K562 (cell line): ENCODE results near the gene PLEKHG4B. TPM values are rescaled to one million over a fixed set of nuclear protein-coding genes. Genes with fewer than 3 reads are reported as not detected.

Experiments used
- ATAC-seq: fragments of 200-7000 bp; cut with Tn5 transposase; 3 replicates; pipeline ENCODE4 v1.9.1; 2020; ENCODE audit warnings: moderate library complexity
- BruUV-seq: library from RNA; stranded (reverse); fragments of 400-500 nt; replicated peaks from 2 replicates; lab custom pipeline; 2021; lab: Mats Ljungman, UMichigan
- CTCF ChIA-PET: fragments of 300-600 bp; formaldehyde crosslinking; extraction: SDS; loops from one replicate; lab custom pipeline; 2021; ENCODE audit warnings: low intra/inter-chr PET ratio; lab: Yijun Ruan, JAX
- POLR2A ChIA-PET: fragments of 300-600, 350-650 bp; sonication (Branson Sonifier 250); formaldehyde crosslinking; extraction: SDS; loops from one replicate; lab custom pipeline; 2021; ENCODE audit warnings: antibody characterized with exemption, inconsistent platforms; lab: Yijun Ruan, JAX
- DNase-seq, 4 experiments: peaks; one replicate each; pipeline versions ENCODE4 v3.0.0 to v3.0.0-alpha.2; 2011 to 2018; ENCODE audit warnings: low spot score in 3 of 4, mixed read lengths in 3 of 4; ENCODE audit errors: extremely low read depth in 1 of 4
- FAIRE-seq: peaks from 2 replicates; lab custom pipeline; 2011; peaks lifted over from hg19 to GRCh38; lab: Jason Lieb, UNC
- H2AFZ ChIP-seq: 2 replicates; pipeline ENCODE4 v1.6.0; 2011; ENCODE audit warnings: low read depth, low read length, control low read depth, inconsistent platforms
- H3K27ac ChIP-seq: fragments of 200-600 bp; 3 replicates; pipeline ENCODE4 v1.8.0; 2011; ENCODE audit warnings: low read depth, mild to moderate bottlenecking, control low read depth, inconsistent platforms, low read length, moderate library complexity, mixed read lengths; ENCODE audit errors: extremely low read depth
- H3K27me3 ChIP-seq, 2 experiments: fragments of 300-600 bp in 1 of 2; 2 replicates in 1 of 2; 3 replicates in 1 of 2; pipeline versions ENCODE4 v1.6.0 to v1.8.0; 2011; ENCODE audit warnings: inconsistent platforms in 2 of 2, low read length in 2 of 2, mild to moderate bottlenecking in 1 of 2, mixed read lengths in 1 of 2, moderate library complexity in 1 of 2; ENCODE audit not compliant: control insufficient read depth in 2 of 2, insufficient read depth in 2 of 2
- H3K36me3 ChIP-seq: fragments of 300-600 bp; 3 replicates; pipeline ENCODE4 v1.8.0; 2011; ENCODE audit warnings: mild to moderate bottlenecking, low read length, inconsistent platforms; ENCODE audit not compliant: control insufficient read depth, insufficient read depth
- H3K4me1 ChIP-seq, 2 experiments: fragments of 200-600 bp in 1 of 2; replicated peaks in 1 of 2; 2 replicates in 1 of 2; 3 replicates in 1 of 2; pipeline versions ENCODE4 v1.5.1 to v1.8.0; 2011; ENCODE audit warnings: inconsistent platforms in 2 of 2, low read length in 2 of 2, mild to moderate bottlenecking in 1 of 2, mixed read lengths in 1 of 2, moderate library complexity in 1 of 2; ENCODE audit not compliant: control insufficient read depth in 2 of 2, insufficient read depth in 2 of 2
- H3K4me2 ChIP-seq: 2 replicates; pipeline ENCODE4 v1.6.1; 2011; ENCODE audit warnings: low read length, control low read depth, inconsistent platforms, mixed read lengths; ENCODE audit not compliant: insufficient read depth
- H3K4me3 ChIP-seq: fragments of 200-600 bp; sonication (generic), shearing (Covaris generic); 2 replicates; pipeline ENCODE4 v1.5.1; 2016; ENCODE audit warnings: control low read depth, inconsistent platforms
- H3K79me2 ChIP-seq: fragments of 200-600 bp; 3 replicates; pipeline ENCODE4 v1.8.0; 2011; ENCODE audit warnings: low read length, inconsistent platforms; ENCODE audit not compliant: control insufficient read depth, insufficient read depth
- H3K9ac ChIP-seq, 2 experiments: 2 replicates each; pipeline versions ENCODE4 v1.6.0 to v1.6.1; 2011; ENCODE audit warnings: low read depth in 2 of 2, low read length in 2 of 2, control low read depth in 1 of 2, inconsistent platforms in 1 of 2, mild to moderate bottlenecking in 1 of 2, mixed read lengths in 1 of 2; ENCODE audit not compliant: insufficient read depth in 1 of 2
- H3K9me1 ChIP-seq: one replicate; pipeline ENCODE4 v1.6.0; 2011; ENCODE audit warnings: inconsistent platforms, mild to moderate bottlenecking, low read length, moderate library complexity; ENCODE audit not compliant: control insufficient read depth, insufficient read depth
- H3K9me3 ChIP-seq: replicated peaks from 2 replicates; pipeline ENCODE4 v1.5.1; 2011; ENCODE audit warnings: low read depth, low read length, inconsistent platforms; ENCODE audit not compliant: control insufficient read depth, insufficient read depth
- H4K20me1 ChIP-seq: replicated peaks from 2 replicates; pipeline ENCODE4 v1.6.1; 2011; ENCODE audit warnings: low read length, inconsistent platforms, mixed read lengths; ENCODE audit not compliant: control insufficient read depth, insufficient read depth
- BDP1 ChIP-seq: IDR thresholded peaks from 3 replicates; pipeline ENCODE4 v1.6.1; 2011; ENCODE audit not compliant: insufficient read length, insufficient read depth
- CBX5 ChIP-seq: IDR thresholded peaks from 2 replicates; pipeline ENCODE4 v1.6.1; 2014; ENCODE audit warnings: low read depth, borderline replicate concordance
- KDM2B ChIP-seq: fragments of 250-450 bp; sonication (Bioruptor Pico); IDR thresholded peaks from 2 replicates; pipeline ENCODE4 v1.8.0; 2021; ENCODE audit warnings: mild to moderate bottlenecking, moderate library complexity
- KLF1 ChIP-seq: fragments of 450-650 bp; IDR thresholded peaks from 2 replicates; pipeline ENCODE4 v1.6.1; 2016; ENCODE audit warnings: missing genetic modification characterization, missing compliant biosample characterization
- MAFG ChIP-seq: fragments of 450-650 bp; conservative IDR thresholded peaks from 2 replicates; pipeline ENCODE4 v1.6.1; 2016; ENCODE audit warnings: missing genetic modification characterization, missing compliant biosample characterization
- MCM7 ChIP-seq, 2 experiments: fragments of 450-650 bp; IDR thresholded peaks; 2 replicates each; pipeline ENCODE4 v1.6.1; 2016 to 2018
- MTF1 ChIP-seq: fragments of 250-450 bp; sonication (Bioruptor Pico); IDR thresholded peaks from 2 replicates; pipeline ENCODE4 v1.9.0; 2021; ENCODE audit warnings: moderate library complexity, mild to moderate bottlenecking, inconsistent platforms, borderline replicate concordance
- MYBL2 ChIP-seq, 2 experiments: fragments of 450-650 bp in 1 of 2; sonication (generic) in 1 of 2; formaldehyde crosslinking in 1 of 2; IDR thresholded peaks; 2 replicates each; pipeline versions ENCODE4 v1.6.1 to v1.8.1; 2017 to 2022; ENCODE audit warnings: borderline replicate concordance in 1 of 2, inconsistent platforms in 1 of 2, low read depth in 1 of 2, mild to moderate bottlenecking in 1 of 2, missing genetic modification reagents in 1 of 2, moderate library complexity in 1 of 2
- NCOA1 ChIP-seq: fragments of 450-650 bp; IDR thresholded peaks from 2 replicates; pipeline ENCODE4 v1.6.1; 2016; ENCODE audit warnings: low read depth
- SIN3A ChIP-seq, 2 experiments: fragments of 150-350 bp in 1 of 2; IDR thresholded peaks; 2 replicates each; pipeline ENCODE4 v1.6.1; 2011 to 2016; ENCODE audit warnings: borderline replicate concordance in 2 of 2, low read depth in 2 of 2, low read length in 2 of 2, mild to moderate bottlenecking in 2 of 2, moderate library complexity in 2 of 2; ENCODE audit not compliant: control insufficient read depth in 1 of 2
- ZNF175 ChIP-seq: fragments of 200-800 bp; sonication (Bioruptor generic); IDR thresholded peaks from 2 replicates; pipeline ENCODE4 v1.6.1; 2016; ENCODE audit warnings: low read depth, mild to moderate bottlenecking, missing genetic modification characterization, missing compliant biosample characterization
- ZNF324 ChIP-seq: fragments of 250-450 bp; sonication (Bioruptor Pico); IDR thresholded peaks from 2 replicates; pipeline ENCODE4 v1.4.0; 2020; ENCODE audit warnings: mild to moderate bottlenecking
- ZZZ3 ChIP-seq: fragments of 450-650 bp; IDR thresholded peaks from 2 replicates; pipeline ENCODE4 v1.6.1; 2016; ENCODE audit warnings: antibody characterized with exemption, mild to moderate bottlenecking, moderate library complexity
- WGBS: fragments of 100-300 bp; shearing (Covaris generic); methylation state at CpG from one replicate; pipeline ENCODE4 v1.1.6; 2016; ENCODE audit warnings: low coverage, mixed read lengths; ENCODE audit not compliant: insufficient coverage; ENCODE audit errors: missing lambda C conversion rate; 5-methylcytosine and 5-hydroxymethylcytosine counted together
- in situ Hi-C: fragments of 300-500 bp; cut with MboI; formaldehyde crosslinking; loops from 4 replicates; pipeline ENCODE4 v1.15.0; 2018; ENCODE audit warnings: inconsistent platforms, mixed read lengths
- intact Hi-C: fragments of 100-400 bp; cut with micrococcal nuclease; formaldehyde crosslinking; loops from 2 replicates; pipeline ENCODE4 v1.14.2; 2022
- polyA plus RNA-seq, 8 experiments: library from polyadenylated mRNA; depleted of rRNA in 4 of 8; stranded (reverse) in 5 of 8; unstranded in 3 of 8; fragments of >200 nt; fragmentation: Nextera tagmentation in 2 of 8; fragmentation: Illumina TruSeq in 1 of 8; extraction: Ambion mirVana in 2 of 8; extraction: Trizol in 1 of 8; gene quantifications; 2 replicates each; pipeline versions ENCODE4 v1.2.1 to v1.2.3, GENCODE V29; 2011 to 2014; ENCODE audit warnings: inconsistent platforms in 1 of 8, missing spikeins in 1 of 8
- total RNA-seq, 7 experiments: library from RNA; depleted of rRNA in 6 of 7; stranded (reverse); fragments of >200 nt in 6 of 7; fragmentation: Illumina TruSeq in 2 of 7; extraction: Trizol in 2 of 7; gene quantifications; 2 replicates each; pipeline versions ENCODE4 v1.2.1 to v1.2.3, GENCODE V29; 2011 to 2021; ENCODE audit warnings: low replicate concordance in 1 of 7
- TF ChIP-seq, protein P1 (sequence below): sonication (generic); formaldehyde crosslinking; IDR thresholded peaks from 2 replicates; pipeline ENCODE4 v1.8.0; 2022; ENCODE audit warnings: mild to moderate bottlenecking, missing genetic modification reagents
- TF ChIP-seq, protein P2 (sequence below): fragments of 450-650 bp; IDR thresholded peaks from 2 replicates; pipeline ENCODE4 v1.7.1; 2018; ENCODE audit warnings: mild to moderate bottlenecking, low read depth; ENCODE audit not compliant: partially characterized antibody

PLEKHG4B gene
- total and polyA plus RNA-seq, 9 of the 15 experiments (the other 6 are each of a cell fraction or from before 2014, with no cell fraction given) = 0.02 TPM; not detected in 8

DNA sequence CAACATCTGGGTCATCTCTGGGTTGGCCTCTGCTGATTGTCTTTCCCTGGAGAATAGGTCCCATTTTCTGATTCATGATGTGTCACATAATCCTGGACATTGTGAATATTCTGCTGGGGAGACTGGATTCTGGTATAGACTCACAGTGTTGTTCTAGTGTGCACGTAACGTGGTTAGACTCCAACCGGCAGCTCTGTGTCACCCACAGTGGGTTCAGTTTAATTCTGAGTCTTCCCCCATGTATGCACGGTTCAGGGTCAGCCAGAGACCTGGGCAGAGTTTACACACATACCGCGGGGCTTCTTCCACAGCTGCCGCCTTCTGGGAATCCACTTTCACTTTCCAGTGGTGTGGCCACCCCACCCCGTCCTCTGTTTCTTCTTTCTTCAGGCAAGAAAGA lies 61.3 kb downstream of the PLEKHG4B start (continued):
- no peak for TF ChIP-seq KLF1
- no peak for TF ChIP-seq MCM7 (IDR thresholded peaks at IDR 0.05)
- no peak for TF ChIP-seq MYBL2 (IDR thresholded peaks at IDR 0.05; ENCODE audit: low read depth)
- TF ChIP-seq MYBL2 (CRISPR knock-in tag; IDR thresholded peaks at IDR 0.05; ENCODE audit: borderline replicate concordance) = no peak

DNA sequence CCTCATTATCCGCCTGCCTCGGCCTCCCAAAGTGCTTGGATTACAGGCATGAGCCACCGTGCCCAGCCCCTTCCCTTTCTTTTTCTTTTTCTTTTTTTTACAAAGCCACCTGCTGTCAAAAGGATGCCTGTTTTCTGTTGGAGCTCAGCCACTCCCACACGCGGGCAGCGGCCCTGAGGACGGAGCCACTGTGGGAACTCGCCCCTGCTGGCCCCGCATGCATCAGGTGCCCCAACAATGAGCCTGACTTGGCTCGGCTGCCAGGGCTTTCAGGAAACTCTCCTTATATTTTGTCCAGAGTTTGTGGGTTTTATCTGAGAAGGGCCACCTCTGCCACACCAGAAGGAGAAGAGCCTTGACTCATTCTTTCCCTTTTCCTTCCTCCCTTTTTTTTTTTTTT lies 62.3 kb downstream of the PLEKHG4B start:
- Histone ChIP-seq H3K9ac (no peak overlapping the region), H3K27me3 (peaks cover 29 to 59% of the 10 kb centered on the region in 2 experiments), H3K36me3 (no peaks in the 10 kb centered on the region), H3K27ac (no peak overlapping the region), H3K4me2 (no peak overlapping the region), H2AFZ (no peak overlapping the region), H4K20me1 (peaks cover 7% of the 10 kb centered on the region; the same call in 1 of the 2 replicates), H3K4me3 (no peak overlapping the region), H3K79me2 (no peaks in the 10 kb centered on the region), H3K9me1 (no peaks in the 10 kb centered on the region), H3K9me3 (no peaks in the 10 kb centered on the region), H3K4me1 (peaks cover 0 to 7% of the 10 kb centered on the region in 2 experiments; a peak in 1 of 5 replicates)
- intact Hi-C loops (no loop called here), in situ Hi-C loops (no loop called here)
- 2% methylated on average over 10 of the region's 10 CpGs for WGBS
- ATAC-seq (no peak), DNase-seq (no peak), FAIRE-seq (no peak)
- ChIA-PET CTCF (no interaction called here), POLR2A (no interaction called here)
- no TSS peak for BruUV-seq
- TF ChIP-seq ZZZ3 (no peak), MAFG (tag) (no peak), ZNF175 (CRISPR knock-in tag) (no peak), ZNF324 (CRISPR knock-in tag) (no peak), CBX5 (no peak), KDM2B (CRISPR knock-in tag) (no peak), MTF1 (CRISPR knock-in tag) (no peak), BDP1 (no peak), NCOA1 (no peak), SIN3A (IDR thresholded peaks at IDR 0.05; ENCODE audit: borderline replicate concordance in 2 of 2, control insufficient read depth in 1 of 2, low read depth in 2 of 2, low read length in 2 of 2) (no peak)
- TF ChIP-seq, protein P1, sequence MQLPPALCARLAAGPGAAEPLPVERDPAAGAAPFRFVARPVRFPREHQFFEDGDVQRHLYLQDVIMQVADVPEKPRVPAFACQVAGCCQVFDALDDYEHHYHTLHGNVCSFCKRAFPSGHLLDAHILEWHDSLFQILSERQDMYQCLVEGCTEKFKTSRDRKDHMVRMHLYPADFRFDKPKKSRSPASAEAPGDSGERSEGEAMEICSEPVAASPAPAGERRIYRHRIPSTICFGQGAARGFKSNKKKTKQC (CRISPR knock-in tag) = no peak
- TF ChIP-seq, protein P2, sequence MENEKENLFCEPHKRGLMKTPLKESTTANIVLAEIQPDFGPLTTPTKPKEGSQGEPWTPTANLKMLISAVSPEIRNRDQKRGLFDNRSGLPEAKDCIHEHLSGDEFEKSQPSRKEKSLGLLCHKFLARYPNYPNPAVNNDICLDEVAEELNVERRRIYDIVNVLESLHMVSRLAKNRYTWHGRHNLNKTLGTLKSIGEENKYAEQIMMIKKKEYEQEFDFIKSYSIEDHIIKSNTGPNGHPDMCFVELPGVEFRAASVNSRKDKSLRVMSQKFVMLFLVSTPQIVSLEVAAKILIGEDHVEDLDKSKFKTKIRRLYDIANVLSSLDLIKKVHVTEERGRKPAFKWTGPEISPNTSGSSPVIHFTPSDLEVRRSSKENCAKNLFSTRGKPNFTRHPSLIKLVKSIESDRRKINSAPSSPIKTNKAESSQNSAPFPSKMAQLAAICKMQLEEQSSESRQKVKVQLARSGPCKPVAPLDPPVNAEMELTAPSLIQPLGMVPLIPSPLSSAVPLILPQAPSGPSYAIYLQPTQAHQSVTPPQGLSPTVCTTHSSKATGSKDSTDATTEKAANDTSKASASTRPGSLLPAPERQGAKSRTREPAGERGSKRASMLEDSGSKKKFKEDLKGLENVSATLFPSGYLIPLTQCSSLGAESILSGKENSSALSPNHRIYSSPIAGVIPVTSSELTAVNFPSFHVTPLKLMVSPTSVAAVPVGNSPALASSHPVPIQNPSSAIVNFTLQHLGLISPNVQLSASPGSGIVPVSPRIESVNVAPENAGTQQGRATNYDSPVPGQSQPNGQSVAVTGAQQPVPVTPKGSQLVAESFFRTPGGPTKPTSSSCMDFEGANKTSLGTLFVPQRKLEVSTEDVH = no peak
